ENCODE data around the gene XXYLT1.

DNA sequence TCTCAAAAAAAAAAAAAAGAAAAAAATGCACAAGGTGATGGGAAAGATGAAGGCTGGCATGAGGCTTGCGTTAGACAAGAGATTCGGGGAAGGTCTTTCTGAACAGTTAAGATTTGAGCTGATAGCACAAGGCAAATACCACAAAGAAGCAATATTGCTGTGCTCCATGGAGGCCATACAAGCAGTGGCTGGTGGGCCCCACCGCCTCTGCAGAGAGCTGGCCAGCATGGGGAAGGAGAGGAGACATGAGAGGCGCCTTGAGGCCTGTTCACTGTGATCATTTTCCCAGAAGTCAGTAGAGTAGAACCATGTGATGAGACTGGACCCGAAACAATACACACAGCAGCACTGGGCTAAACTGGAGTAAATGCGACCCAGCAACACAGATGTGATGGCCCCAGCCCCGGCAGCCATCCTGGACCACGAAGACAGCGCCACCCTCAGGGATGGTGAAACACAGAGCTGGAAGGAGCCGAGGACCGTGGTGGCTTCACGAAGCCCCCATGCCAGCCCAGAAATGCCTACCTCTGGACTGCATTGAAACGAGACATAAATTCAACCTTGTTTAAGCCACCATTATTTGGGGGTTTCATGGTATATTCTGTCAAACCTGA is 5.5 kb downstream of the XXYLT1 start:
- TF ChIP-seq, protein P1, sequence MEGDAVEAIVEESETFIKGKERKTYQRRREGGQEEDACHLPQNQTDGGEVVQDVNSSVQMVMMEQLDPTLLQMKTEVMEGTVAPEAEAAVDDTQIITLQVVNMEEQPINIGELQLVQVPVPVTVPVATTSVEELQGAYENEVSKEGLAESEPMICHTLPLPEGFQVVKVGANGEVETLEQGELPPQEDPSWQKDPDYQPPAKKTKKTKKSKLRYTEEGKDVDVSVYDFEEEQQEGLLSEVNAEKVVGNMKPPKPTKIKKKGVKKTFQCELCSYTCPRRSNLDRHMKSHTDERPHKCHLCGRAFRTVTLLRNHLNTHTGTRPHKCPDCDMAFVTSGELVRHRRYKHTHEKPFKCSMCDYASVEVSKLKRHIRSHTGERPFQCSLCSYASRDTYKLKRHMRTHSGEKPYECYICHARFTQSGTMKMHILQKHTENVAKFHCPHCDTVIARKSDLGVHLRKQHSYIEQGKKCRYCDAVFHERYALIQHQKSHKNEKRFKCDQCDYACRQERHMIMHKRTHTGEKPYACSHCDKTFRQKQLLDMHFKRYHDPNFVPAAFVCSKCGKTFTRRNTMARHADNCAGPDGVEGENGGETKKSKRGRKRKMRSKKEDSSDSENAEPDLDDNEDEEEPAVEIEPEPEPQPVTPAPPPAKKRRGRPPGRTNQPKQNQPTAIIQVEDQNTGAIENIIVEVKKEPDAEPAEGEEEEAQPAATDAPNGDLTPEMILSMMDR (IDR thresholded peaks at IDR 0.05): no peak
- no peak for TF ChIP-seq POLR2A (IDR thresholded peaks at IDR 0.05)
